Activated CD4-positive, CD25-positive, alpha-beta regulatory T cell treated with anti-CD3 and anti-CD28 coated beads, Interleukin-2, amount 50 U/mL, for 24 hours (primary cell): ENCODE data around the gene HOXB3.
A peak's percentile ranks its signal among the peaks of the same experiment; 100 is the strongest.

Experiments
- ATAC-seq, 2 donors: fragments of 150-1000 bp; cut with Tn5 transposase; one replicate each; pipeline ENCODE4 v1.10.0; 2021; ENCODE audit warnings: mild to moderate bottlenecking in 1 of 2, moderate library complexity in 1 of 2

HOXB3 gene

GRCh38 chr17:48543854-48544348 is 46.1 kb downstream of the HOXB3 start:
- ATAC-seq = peak; percentile 40 to 44

DNA sequence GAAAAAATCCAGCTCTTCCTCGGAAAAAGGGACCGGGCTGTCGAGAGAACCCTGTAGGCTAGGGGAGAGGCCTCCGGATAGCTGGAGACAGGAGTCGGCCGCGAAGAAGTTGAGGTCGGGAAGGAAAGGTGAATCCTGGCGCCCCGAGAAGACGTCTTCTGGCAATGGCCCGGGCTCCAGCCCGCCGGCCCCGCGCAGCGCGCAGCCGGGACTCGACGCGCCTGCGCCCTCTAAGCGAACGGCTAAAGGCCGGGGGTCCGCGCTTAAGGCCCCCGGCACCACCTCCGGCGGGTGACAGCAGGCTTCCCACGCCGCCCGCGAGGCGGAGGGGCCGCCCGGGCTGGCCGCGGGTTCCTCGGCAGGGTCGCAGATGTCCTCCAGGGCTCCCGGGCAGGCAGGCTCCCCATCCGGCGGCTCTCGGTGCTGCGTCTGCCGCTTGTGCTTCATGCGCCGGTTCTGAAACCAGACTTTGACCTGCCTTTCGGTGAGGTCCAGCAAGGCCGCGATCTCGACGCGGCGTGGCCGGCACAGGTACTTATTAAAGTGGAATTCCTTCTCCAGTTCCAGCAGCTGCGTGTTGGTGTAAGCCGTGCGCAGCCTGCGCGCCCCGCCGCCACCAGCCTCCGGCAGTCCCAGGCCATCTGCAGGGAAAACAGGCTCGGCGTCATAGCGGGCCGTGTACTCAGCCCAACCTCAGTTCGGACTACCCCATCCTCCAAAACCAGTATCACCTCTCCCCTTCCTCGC is 46.8 kb downstream of the HOXB3 start:
- ATAC-seq = peak; percentile 55 to 58

DNA sequence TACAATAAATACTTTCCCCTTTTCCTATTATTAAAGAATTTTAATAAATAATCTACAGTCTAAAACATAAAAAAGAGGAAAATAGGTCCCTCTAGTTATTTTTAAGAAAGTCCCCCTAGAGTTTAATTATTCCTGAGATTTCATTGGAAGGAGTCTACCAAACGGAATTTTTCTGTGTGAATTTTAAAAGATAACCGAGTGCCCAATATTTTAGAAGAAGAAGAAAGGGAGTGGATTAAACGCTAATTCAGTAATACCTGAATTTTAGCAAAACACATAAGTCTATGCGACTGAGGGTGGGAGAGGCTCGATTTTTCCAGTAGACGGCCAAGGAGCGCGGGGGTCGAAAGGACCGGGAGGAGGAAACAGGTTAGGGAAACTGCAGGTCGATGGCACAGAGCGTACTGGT is 47.3 kb downstream of the HOXB3 start:
- peak in 1 of 2 donors; percentile 6 for ATAC-seq

DNA sequence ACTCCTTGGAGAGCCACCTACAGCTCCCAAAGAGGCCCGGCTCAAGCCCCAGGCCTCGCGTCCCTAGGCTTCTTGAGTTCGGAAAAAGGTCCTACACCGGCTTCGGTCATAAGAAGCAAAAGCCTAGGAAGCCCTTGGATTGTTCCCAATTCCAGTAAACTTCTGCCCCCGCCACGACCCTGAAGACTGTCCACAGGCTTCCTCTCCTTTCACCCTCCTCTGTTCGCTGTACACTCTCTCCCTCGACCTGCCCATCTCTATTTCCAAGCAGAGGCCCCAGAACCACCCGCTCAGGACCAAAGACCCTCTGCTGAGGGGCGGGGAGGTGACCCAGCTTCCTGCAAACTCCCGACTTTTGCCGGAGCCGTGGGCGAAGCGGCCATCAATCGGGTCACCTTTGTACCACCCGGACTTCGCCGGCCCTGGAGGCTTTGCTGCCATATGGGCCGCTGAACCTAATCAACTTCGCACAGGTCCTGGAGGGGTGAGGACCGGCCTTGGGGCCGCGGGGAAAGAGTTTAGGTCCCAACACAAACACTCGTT is 47.9 kb downstream of the HOXB3 start:
- no peak for ATAC-seq

DNA sequence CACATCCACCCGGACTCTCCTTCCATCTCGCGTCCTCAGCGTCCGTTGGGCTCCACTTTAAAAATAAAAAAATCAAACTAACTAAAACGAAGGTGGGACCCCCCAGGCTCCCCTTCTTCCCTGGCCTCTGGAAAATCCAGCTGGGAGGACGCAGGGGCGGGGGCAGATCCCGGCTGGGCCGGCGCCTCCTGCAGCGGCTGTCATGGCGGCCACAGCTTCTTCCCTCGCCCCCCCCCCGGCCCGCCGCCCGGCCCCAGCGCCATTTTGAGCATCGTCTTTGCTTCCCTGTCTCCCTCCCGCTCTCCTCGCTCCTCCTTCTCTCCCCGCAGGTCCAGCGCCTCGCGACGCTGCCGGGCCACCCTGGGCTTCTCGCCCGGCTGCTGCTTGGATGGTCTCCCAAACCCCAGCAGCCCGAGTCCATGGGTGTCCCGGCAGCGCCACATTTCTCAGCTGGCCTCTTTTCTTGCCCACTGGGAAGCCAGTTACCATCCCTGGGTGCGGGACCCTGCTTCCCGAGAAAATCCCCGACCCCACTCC is 48.4 kb downstream of the HOXB3 start:
- ATAC-seq = peak in 1 of 2 donors; percentile 39

- no peak for ATAC-seq
Measured at GRCh38 chr17:48541036-48541576, 48.9 kb downstream of the HOXB3 start.

GRCh38 chr17:48540213-48540612 is 49.8 kb downstream of the HOXB3 start:
- ATAC-seq = no peak

- no peak for ATAC-seq
Measured at GRCh38 chr17:48539177-48539576, 50.9 kb downstream of the HOXB3 start.

DNA sequence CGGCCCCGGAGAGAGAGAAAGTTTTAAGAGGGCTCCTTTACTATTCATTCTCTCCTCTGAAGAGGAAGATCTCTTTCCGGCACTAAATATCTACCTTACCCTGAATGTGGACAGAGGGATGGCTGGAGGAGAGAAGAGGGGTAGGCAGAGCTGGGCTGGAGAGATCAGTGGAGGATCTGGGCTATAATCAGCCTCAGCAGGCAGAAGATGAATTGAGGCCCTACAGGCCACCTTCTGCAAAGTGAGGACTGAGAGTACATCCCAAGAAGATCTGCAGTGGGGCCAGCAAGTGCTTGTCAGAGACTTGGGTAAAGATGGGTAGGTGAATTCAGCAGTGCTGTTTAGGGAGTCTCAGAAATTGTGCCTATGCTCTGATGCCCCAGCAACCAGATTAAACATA is 52.7 kb downstream of the HOXB3 start:
- no peak for ATAC-seq

- peak in 1 of 2 donors; percentile 48 for ATAC-seq
Measured at GRCh38 chr17:48535793-48536559, 54.1 kb downstream of the HOXB3 start.

DNA sequence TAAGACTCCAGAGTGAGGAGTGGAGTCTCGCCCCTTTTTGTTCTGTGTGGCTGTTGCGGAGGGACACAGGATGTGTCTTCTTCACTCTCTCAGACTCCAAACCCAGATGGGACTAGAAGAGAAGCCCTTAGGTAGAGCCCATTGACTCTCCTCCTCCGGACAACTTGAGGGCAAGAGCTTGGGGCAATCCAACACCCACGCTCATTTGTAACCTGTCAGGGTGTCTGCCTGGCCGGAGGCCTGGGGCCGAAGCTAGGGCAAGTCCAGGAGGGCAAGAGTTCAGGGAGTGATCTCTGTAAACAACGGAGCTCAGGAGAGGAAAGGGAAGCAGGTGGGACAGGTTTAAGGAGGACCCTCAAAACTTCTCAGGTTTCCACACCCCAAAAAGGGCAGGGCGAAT is 57.8 kb downstream of the HOXB3 start:
- ATAC-seq = no peak

DNA sequence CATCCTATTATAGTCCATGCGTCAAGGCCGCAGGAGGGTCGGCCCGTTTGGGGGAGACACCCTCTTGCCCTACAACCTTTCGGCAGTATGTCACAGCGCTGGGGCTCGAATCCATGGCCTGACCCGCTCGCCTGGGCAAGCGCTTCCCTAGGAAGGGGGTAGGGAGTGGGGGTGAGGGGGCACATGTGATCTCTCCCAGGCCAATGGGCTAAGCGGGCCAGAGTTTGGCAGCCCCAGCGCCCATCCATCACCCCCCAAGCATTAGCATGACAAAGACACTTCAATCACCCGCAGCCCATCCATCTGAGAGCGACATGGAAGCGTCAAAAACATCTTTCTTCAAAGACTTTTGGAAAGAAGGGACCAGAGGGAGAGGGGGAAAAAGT is 59.2 kb downstream of the HOXB3 start, which contains the start of gene HOXB1:
Gene HOXB1, minus strand, starts transcription at position 125 of the 386 bp plus-strand sequence. Its CDS starts 107 bp downstream, at position 18.
- no peak for ATAC-seq

- no peak for ATAC-seq
Measured at GRCh38 chr17:48530208-48530886, 59.7 kb downstream of the HOXB3 start.

DNA sequence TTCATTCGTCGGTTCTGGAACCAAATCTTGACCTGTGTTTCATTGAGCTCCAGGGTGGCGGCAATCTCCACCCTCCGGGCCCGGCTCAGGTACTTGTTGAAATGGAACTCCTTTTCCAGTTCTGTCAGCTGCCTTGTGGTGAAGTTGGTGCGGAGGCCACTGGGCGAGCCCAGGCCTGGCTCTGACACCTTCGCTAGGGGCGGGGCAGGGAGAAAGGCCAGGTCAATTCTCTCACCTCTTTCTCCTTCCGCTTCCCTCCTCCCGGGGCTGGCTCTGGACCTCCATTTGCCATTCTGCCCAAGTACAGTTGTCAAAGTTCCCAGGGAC is 60.4 kb downstream of the HOXB3 start:
- no peak for ATAC-seq

DNA sequence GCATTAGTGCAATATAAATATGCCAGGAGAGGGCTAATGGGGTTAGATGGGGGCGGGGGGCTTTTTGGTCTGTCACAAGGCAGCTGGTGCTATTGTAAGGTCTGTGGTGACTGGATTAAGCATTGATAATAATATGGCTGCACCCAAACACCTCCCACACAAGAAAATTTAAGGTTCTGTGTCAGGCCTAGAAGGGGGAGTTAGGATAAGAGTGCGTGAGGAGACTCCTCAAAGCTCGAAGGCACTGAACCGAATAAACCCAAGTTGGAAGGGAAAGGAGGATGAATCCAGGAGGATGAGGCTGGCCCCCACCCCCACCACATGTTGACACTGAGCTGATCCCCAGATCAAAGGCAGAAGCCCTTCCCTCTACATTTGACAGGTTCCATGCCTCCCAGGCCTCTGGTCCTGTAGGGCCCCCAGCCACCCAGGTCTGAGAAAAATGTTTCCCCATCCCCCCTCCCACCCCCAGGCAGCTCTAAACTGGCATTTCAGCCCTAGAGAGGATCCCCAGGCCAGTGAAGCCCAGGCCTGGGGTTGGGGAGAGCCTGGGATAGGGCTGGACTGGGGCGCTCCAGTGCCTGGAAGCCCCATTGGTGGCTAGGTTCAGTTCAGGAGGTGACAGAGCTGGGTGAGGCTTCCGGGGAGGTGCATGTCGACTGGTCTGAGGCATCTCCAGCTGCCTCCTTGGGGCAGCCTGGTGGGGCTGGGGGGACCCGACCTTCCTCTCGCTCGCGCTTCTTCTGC is 60.9 kb downstream of the HOXB3 start:
- ATAC-seq = no peak

- no peak for ATAC-seq
Measured at GRCh38 chr17:48528153-48528935, 61.7 kb downstream of the HOXB3 start.

DNA sequence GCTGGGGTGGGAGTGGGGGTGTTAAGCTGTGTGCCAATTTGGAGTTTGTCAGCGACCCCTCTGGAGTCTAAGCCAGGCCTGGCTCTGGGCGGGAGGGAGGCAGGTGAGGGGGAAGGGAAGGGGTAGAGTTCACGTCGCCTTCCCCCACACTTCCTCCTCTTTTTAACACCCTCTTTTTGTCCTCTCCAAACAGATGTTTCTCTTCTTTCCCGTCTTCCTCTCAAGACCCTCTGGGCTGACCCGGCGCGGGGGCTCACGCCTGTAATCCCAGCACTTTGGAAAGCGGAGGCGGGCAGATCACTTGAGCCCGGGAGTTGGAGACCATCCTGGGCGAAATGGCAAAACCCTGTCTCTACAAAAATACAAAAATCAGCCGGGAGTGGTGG is 62.5 kb downstream of the HOXB3 start:
- no peak for ATAC-seq

DNA sequence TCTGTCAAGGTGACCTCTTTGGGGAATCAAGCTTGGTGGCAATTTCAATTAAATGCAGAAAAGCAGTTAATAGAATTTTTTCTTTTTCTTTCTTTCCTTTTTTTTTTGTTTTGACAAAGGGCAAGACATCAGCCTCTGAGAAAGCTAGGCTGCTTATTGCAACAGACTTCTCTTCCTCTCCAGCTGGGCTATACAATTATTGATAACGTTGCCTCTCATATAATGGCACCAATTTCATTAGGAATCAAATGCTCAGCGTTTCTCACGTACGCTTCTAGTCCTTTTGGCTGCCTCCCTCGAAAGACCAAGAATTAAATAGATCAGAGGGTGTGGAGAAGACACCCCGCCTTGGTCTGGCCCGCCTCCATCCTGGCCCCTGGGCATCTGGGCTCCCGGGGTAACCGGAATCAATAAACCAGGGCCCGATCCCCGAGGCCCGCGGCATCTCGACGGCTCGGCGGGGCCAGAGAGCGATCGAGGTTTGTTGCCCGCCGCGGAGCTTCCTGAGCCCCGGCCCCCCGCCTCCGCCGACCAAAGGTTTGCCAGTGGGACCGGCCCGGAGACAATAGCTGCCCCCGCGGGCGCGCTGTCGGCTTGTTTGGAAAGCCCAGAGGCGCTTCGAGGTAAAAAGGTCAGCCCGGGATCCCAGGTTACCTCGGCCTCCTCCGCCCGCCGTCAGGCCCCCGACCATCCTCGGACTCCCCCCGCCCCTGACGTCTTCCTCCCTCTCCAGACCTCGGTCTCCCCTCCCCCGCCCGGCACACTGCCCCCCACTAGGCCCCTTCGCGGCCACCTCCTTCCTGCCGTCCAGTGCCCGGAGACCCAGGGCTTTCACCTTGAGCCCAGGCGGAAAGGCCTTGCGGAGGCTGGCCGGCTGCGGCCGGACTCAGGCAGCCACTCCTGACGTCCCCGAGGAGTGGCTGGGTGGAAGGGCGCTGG is 63.2 kb downstream of the HOXB3 start:
- no peak for ATAC-seq

- no peak for ATAC-seq
Measured at GRCh38 chr17:48523010-48523409, 67.0 kb downstream of the HOXB3 start.
